Stimulated activated naive CD8-positive, alpha-beta T cell treated with anti-CD3 and anti-CD28 coated beads, Interleukin-15, Interleukin-2, amounts not matched to agents 100 U/mL and 50 U/mL, for 24 hours (primary cell): ENCODE data around the gene COL16A1.
A peak's percentile ranks its signal among the peaks of the same experiment; 100 is the strongest.
"Not testable (repeated sequence)": the region's sequence is repeated elsewhere in the genome, so short reads cannot be mapped to it uniquely, and the experiment has no call there.

ENCODE experiments used
- ATAC-seq: fragments of 150-1000 bp; cut with Tn5 transposase; one replicate; pipeline ENCODE4 v1.10.0; 2021
- DNase-seq: peaks from one replicate; pipeline ENCODE4 v3.0.0; 2021

The COL16A1 gene

GRCh38 chr1:31732751-31733289 is 29.0 kb upstream of the COL16A1 start:
- DNase-seq (no peak), ATAC-seq (no peak)

DNA sequence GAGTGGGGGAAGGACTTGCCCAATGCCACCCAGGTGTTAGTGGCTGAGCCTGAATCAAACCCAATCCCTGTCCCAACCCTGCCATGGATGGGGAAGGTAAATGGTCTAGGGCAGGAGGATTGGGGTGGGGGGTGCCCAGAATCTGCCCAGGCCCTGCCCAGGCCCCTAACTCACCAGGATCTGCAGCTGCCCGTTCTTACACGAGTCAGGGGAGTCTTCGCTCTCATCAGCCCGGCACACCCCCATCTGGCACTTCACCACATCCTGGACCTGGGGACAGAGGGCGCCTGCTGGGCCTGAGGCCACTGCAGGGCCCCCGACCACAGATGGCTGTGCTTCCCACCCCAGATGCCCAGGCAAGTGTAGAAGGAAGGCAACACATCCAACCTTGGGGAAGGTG is 28.5 kb upstream of the COL16A1 start:
- DNase-seq = no peak
- ATAC-seq = no peak

DNA sequence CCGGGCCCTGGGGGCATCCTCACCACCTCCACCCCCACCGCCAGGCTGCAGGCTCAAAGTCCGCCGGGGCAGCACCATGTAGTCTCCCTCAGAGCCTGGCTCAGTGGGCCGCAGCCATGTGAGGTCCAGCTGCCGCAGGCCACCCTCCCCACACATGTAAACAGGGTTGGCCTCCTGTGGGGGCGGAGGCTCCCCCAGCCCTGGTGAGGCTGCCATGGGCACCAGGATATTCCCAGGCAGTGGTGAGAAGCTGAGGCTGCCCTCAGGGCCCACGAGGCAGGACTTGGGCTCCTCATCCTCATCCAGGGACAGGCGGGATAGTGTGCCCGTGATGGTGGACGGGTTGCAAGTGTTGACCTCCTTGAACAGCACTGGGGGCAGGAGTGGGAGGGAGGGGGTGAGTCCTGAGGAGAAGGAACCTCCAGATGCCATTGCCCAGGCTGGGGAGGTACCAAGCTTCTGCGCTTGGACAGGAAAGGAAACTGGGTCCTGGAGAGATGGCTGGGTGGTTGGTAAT is 27.3 kb upstream of the COL16A1 start:
- ATAC-seq (no peak), DNase-seq (no peak)

- ATAC-seq = no peak
- DNase-seq = no peak
Measured at GRCh38 chr1:31730336-31731048, 26.7 kb upstream of the COL16A1 start.

DNA sequence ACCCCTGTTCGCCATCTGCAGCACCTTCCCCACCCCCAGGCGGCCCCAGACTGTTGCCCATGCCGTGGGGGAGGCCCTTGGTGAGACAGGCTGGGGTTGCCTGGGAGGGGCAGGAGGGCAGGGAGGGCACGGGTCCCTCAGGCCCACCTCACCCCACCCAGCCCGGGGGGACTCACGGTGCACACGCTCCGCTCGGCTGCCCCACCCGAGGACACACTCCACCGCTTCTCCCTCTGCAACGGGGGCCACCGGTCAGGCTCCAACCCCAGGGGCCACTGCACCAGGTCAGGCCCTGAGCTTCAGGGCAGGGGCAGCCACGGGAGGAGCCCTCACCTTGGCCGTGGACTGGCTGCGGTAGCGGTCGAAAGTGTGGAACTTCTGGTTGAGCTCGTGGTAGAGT is 24.0 kb upstream of the COL16A1 start:
- DNase-seq = no peak
- ATAC-seq = no peak

- no peak for DNase-seq
- no peak for ATAC-seq
Measured at GRCh38 chr1:31727195-31727594, 23.4 kb upstream of the COL16A1 start.

DNA sequence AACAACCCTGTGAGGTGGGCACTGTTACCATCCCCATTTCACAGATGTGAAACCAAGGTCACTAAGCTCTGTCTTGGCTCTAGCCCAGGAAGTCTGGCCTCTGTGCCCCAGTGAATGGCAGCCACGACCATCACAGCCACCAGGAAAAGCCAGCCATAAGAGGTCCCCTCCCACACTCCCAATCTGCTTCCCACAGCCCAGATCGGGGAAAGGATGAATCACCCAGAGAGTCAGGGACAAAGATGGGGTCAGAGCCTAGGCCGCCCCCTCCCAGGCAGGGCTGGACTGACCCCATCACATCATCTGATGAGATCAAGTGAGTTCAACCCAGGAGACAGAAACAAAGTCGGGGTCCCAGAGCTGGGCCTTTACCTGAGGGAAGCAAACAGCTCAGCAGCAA is 22.9 kb upstream of the COL16A1 start:
- ATAC-seq (no peak), DNase-seq (no peak)

DNA sequence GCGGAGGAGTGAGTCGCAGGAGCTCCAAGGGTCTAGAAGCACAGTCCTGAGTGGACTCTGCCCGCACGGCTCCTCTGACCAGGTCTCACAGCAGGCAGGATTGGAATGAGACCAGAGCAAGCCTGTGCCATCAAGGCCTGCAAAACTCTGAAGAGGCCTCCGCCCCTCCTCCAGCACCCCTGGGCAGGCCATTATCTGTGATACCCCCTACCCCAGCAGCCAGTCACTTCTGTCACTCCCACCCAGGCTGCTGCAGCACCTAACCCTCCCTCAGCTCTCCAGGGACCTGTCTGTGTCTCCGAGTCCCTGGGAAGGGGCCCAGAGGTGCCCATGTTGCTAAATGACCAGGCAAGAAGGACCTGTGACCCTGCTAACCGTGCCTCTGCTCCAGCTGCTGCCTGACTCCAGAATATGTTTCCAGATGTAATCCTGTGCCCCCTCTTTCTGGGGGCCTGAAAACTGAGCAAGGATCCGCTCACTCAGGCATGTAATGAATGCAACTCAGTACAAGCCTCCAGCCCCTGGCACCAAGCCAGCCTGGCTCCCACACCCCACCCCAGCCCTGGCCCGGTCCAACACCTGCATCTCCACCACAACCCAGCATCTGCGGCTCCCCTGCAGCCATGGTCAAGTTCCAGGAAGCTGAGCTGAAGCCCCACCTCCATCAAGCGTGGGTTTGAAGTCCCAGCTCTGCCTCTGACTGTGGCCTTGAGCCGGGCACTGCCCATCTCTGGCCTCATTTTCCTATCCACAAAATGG is 22.1 kb upstream of the COL16A1 start:
- no peak for ATAC-seq
- DNase-seq = no peak

DNA sequence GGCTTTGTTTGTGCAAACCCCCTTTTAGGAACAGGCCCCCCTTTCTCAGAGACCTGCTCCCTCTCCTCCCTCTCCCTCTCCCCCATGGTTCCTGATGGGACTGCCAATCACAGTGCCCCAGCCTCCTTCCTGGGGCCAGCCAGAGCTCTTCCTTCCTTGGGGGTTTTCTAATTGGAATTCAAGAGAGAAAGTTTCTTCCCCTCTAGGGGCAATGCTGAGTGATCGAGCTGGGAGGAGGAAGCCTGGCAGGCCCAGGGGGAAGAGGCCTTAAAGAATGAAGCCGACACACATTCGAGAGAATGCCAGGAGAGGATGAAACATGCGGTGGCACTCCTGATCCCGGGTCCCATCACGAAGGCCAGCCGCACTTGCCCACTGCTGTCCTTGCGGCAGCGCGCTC is 21.3 kb upstream of the COL16A1 start:
- ATAC-seq (no peak), DNase-seq (no peak)

GRCh38 chr1:31723828-31724359 is 20.1 kb upstream of the COL16A1 start:
- DNase-seq = peak; percentile 66
- ATAC-seq = no peak

GRCh38 chr1:31718327-31718897 is 14.6 kb upstream of the COL16A1 start:
- no peak for ATAC-seq
- no peak for DNase-seq

DNA sequence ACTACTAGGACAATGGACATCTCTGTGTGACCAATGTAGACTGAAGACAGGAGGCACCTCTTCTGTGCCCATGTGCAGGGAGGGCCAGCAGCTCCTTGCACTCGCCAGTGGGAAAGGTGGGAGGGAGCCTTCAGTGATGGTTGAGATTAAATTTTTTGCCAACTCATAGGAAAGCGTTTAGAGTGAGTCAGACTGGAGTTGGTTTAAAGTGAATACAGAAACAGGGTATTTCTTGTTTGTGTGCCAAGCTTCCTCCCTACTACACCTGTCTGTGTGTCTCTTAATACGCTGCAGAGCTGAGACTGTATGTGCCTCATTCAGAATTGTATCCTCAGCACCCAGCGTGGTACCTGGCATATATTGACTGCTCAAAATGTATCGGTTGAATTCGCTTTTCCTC is 13.5 kb upstream of the COL16A1 start:
- ATAC-seq (no peak), DNase-seq (no peak)

DNA sequence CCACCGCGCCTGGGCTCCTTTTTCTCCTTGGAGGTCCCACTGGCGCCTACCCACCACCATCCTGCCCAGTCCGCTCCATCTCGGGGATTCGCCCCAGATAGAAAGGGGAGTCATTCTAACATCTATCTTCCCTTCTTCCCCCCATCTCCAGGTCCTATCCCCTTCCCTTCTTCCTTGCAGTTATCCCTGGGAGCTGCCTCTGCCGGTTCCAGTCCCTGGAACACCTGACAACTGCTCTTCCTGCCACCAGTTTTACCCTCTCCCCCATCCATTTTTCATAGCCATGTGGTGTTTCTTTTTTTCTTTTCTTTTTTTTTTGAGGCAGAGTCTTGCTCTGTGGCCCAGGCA is 12.0 kb upstream of the COL16A1 start:
- DNase-seq (no peak), ATAC-seq (no peak)

GRCh38 chr1:31715087-31715872 is 11.5 kb upstream of the COL16A1 start:
- ATAC-seq (peak; percentile 56), DNase-seq (peak; percentile 69)

DNA sequence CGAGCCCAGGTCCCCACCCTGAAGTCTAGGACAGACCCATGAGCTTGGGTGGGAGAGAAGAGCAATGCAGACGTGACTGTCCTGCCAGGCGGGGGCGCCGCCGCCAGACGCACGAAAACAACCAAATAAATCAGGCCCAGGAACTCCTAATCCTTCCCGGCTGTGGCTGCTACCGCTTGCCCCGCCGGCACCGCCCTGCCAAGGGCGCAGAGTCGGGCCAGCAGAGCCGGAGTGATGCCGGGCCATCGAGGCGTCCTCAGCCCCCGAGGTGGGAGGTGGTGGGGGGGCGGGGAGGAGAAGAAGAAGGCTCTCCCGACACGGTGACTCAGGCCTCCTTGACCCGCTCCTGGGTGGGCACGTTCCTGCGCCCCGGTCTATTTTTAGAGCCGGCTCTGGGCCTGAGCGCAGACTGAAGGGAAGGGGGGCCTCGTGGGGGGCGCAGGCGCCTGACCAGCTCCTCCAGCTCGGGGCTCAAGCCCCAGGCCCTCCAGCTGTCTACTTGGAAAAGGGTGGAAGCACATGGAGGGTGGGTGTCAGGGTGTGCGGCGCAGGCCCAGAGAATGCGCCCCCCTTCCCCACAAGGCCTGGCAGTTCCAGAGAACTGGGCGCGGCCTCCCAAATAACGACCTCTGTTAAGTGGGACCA is 10.7 kb upstream of the COL16A1 start:
- DNase-seq = peak; percentile 35

DNA sequence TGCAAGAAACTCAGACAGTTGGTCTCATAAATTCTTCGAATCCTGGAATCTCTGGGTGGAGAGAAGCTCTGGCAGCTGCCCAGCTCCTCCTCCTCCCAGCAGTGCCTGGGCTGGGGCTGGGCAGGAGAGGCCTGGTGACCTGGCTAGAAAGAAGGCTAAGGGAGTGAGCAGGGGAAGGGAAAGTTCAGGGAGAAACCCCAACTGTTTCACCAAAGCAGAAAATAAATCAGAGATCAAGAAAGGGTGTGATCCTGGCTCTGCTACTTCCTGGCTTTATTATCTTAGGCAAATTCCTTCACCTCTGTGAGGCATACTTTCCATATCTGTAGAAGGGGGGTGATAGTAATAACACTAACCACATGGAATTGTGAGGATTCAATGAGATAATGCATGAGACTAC is 8.8 kb upstream of the COL16A1 start:
- DNase-seq (no peak), ATAC-seq (no peak)

More for the DNA sequence above, 10.7 kb upstream of the COL16A1 start:
- no peak for ATAC-seq

- DNase-seq = no peak
Measured at GRCh38 chr1:31712068-31712467, 8.3 kb upstream of the COL16A1 start.

GRCh38 chr1:31708324-31708723 is 4.5 kb upstream of the COL16A1 start:
- ATAC-seq = no peak

More at GRCh38 chr1:31712068-31712467, 8.3 kb upstream of the COL16A1 start:
- ATAC-seq = no peak

GRCh38 chr1:31707711-31708110 is 3.9 kb upstream of the COL16A1 start:
- ATAC-seq (no peak), DNase-seq (no peak)

More at GRCh38 chr1:31708324-31708723, 4.5 kb upstream of the COL16A1 start:
- DNase-seq = no peak

- not testable (repeated sequence) for DNase-seq, ATAC-seq
Measured at GRCh38 chr1:31707059-31707600, 3.3 kb upstream of the COL16A1 start.
